GM12878 (cell line): ENCODE results near the gene KLHL25. TPM values are rescaled to one million over a fixed set of nuclear protein-coding genes. Genes with fewer than 3 reads are reported as not detected.

Experiments
- ATAC-seq: fragments of 200-7000 bp; cut with Tn5 transposase; 3 replicates; pipeline ENCODE4 v1.9.1; 2020; ENCODE audit warnings: mild to moderate bottlenecking, moderate library complexity
- BruUV-seq: library from RNA; stranded (reverse); fragments of 400-500 nt; replicated peaks from 2 replicates; lab custom pipeline; 2021; lab: Mats Ljungman, UMichigan
- CTCF ChIA-PET: fragments of 300-600 bp; sonication (Branson Sonifier 250); formaldehyde crosslinking; extraction: SDS; loops from one replicate; lab custom pipeline; 2021; ENCODE audit warnings: inconsistent platforms; lab: Yijun Ruan, JAX
- POLR2A ChIA-PET: fragments of 350-600 bp; formaldehyde crosslinking; extraction: SDS; loops from one replicate; lab custom pipeline; 2021; ENCODE audit warnings: inconsistent platforms; lab: Charles Lee
- RAD21 ChIA-PET: fragments of 300-600 bp; sonication (Branson Sonifier 250); formaldehyde crosslinking; loops from one replicate; lab custom pipeline; 2023; ENCODE audit warnings: antibody characterized with exemption; ENCODE audit not compliant: unreplicated experiment; lab: Charles Lee
- SMC1A ChIA-PET: fragments of 300-600 bp; sonication (Branson Sonifier 250); formaldehyde crosslinking; loops from one replicate; lab custom pipeline; 2023; ENCODE audit not compliant: unreplicated experiment, uncharacterized antibody; lab: Charles Lee
- DNase-seq: peaks from one replicate; pipeline ENCODE4 v3.0.0-alpha.2; 2011; ENCODE audit warnings: low read depth, low spot score
- FAIRE-seq: peaks from 3 replicates; lab custom pipeline; 2011; peaks lifted over from hg19 to GRCh38; lab: Jason Lieb, UNC
- H2AFZ ChIP-seq: 2 replicates; pipeline ENCODE4 v1.6.0; 2011; ENCODE audit warnings: low read depth, low read length, control low read depth; ENCODE audit not compliant: control insufficient read depth
- H3K27ac ChIP-seq: 2 replicates; pipeline ENCODE4 v1.5.1; 2011; ENCODE audit warnings: control low read depth; ENCODE audit not compliant: control insufficient read depth, insufficient read depth
- H3K27me3 ChIP-seq, 2 experiments: replicated peaks in 1 of 2; 2 replicates each; pipeline versions ENCODE4 v1.6.0 to v1.6.1; 2011; ENCODE audit warnings: low read length in 1 of 2; ENCODE audit not compliant: control insufficient read depth in 2 of 2, insufficient read depth in 2 of 2
- H3K36me3 ChIP-seq, 2 experiments: 2 replicates each; pipeline ENCODE4 v1.5.1; 2011; ENCODE audit warnings: low read length in 1 of 2; ENCODE audit not compliant: control insufficient read depth in 2 of 2, insufficient read depth in 2 of 2
- H3K4me1 ChIP-seq: 2 replicates; pipeline ENCODE4 v1.6.1; 2011; ENCODE audit warnings: mild to moderate bottlenecking, low read length, moderate library complexity, mixed read lengths; ENCODE audit not compliant: control insufficient read depth, insufficient read depth
- H3K4me2 ChIP-seq: 2 replicates; pipeline ENCODE4 v1.6.0; 2011; ENCODE audit warnings: control low read depth; ENCODE audit not compliant: control insufficient read depth, insufficient read depth
- H3K4me3 ChIP-seq: fragments of 200-600 bp; sonication (generic); 2 replicates; pipeline ENCODE4 v1.5.1; 2016
- H3K79me2 ChIP-seq: 2 replicates; pipeline ENCODE4 v1.6.0; 2011; ENCODE audit warnings: low read length; ENCODE audit not compliant: control insufficient read depth, insufficient read depth
- H3K9ac ChIP-seq: 2 replicates; pipeline ENCODE4 v1.8.0; 2011; ENCODE audit warnings: low read length, control low read depth, mixed read lengths; ENCODE audit not compliant: control insufficient read depth, insufficient read depth
- H3K9me3 ChIP-seq: replicated peaks from 3 replicates; pipeline ENCODE4 v1.5.1; 2011; ENCODE audit warnings: mild to moderate bottlenecking, low read length; ENCODE audit not compliant: control insufficient read depth, insufficient read depth
- H4K20me1 ChIP-seq: 2 replicates; pipeline ENCODE4 v1.6.0; 2011; ENCODE audit not compliant: control insufficient read depth, insufficient read depth
- EZH2 ChIP-seq: IDR thresholded peaks from 2 replicates; pipeline ENCODE4 v1.6.1; 2012; ENCODE audit warnings: low read depth, mild to moderate bottlenecking, control low read depth, inconsistent platforms, low read length, borderline replicate concordance; ENCODE audit not compliant: control insufficient read depth
- RELA ChIP-seq: fragments of 450-650 bp; IDR thresholded peaks from 2 replicates; pipeline ENCODE4 v1.8.0; 2014; ENCODE audit warnings: borderline replicate concordance; ENCODE audit not compliant: partially characterized antibody
- YBX1 ChIP-seq: fragments of 450-650 bp; IDR thresholded peaks from 2 replicates; pipeline ENCODE4 v1.6.1; 2016; ENCODE audit warnings: antibody characterized with exemption
- WGBS: methylation state at CpG from one replicate; pipeline ENCODE4 v1.1.6; 2016; ENCODE audit warnings: low lambda C conversion rate; ENCODE audit not compliant: insufficient replicate concordance, insufficient coverage; ENCODE audit errors: missing lambda C conversion rate; 5-methylcytosine and 5-hydroxymethylcytosine counted together
- in situ Hi-C: fragments of 300-500 bp; cut with MboI; formaldehyde crosslinking; loops from 9 replicates; pipeline ENCODE4 v1.14.3; 2018; ENCODE audit warnings: mixed read lengths
- intact Hi-C: fragments of 100-400 bp; cut with micrococcal nuclease; formaldehyde crosslinking; loops from one replicate; pipeline ENCODE4 v1.14.2; 2022; ENCODE audit not compliant: unreplicated experiment
- polyA plus RNA-seq, 11 experiments: library from polyadenylated mRNA; depleted of rRNA in 4 of 11; unstranded in 6 of 11; stranded (reverse) in 5 of 11; fragments of >200 nt; fragmentation: Nextera tagmentation in 4 of 11; fragmentation: Illumina TruSeq in 1 of 11; extraction: Ambion mirVana in 4 of 11; extraction: Trizol in 1 of 11; gene quantifications; 1 replicate in 1 of 11; 2 replicates in 10 of 11; pipeline versions ENCODE4 v1.2.1 to v1.2.3, GENCODE V29; 2011 to 2016; ENCODE audit warnings: inconsistent platforms in 2 of 11, missing spikeins in 2 of 11, low read depth in 1 of 11
- total RNA-seq, 4 experiments: library from RNA; depleted of rRNA in 3 of 4; stranded (reverse); fragments of >200 nt in 3 of 4; fragmentation: Illumina TruSeq in 1 of 4; extraction: Trizol in 1 of 4; gene quantifications; 2 replicates each; pipeline versions ENCODE4 v1.2.1 to v1.2.3, GENCODE V29; 2013 to 2021
- TF ChIP-seq, protein P1 (sequence below): fragments of 450-650 bp; IDR thresholded peaks from 2 replicates; pipeline ENCODE4 v1.6.1; 2018; ENCODE audit warnings: mild to moderate bottlenecking, low read depth, moderate library complexity; ENCODE audit not compliant: partially characterized antibody

KLHL25 gene
- total and polyA plus RNA-seq, 10 of the 15 experiments (the other 5 are each of a cell fraction or from before 2014, with no cell fraction given) = 0.04 to 3.0 (median 2.1) TPM; not detected in 1

DNA sequence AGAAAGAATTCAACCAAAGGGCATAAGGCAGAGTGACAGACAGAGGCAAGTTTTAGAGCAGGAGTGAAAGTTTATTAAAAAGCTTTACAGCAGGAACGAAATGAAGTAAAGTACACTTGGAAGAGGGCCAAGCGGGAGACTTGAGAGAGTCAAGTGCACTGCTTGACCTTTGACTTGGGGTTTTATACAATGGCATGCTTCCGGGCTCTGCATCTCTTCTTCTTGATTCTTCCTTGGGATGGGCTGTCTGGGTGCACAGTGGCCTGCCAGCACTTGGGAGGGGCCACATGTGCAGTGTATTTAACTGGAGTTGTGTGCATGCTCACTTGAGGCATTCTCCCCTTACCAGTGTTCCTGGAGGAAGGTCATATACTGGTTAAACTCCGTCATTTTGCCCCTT is 30.4 kb upstream of the KLHL25 start:
- no peaks in the 10 kb centered on the region for H3K9me3 ChIP-seq
- H3K4me1 ChIP-seq = no peaks in the 10 kb centered on the region
- no peak for DNase-seq
- H3K79me2 ChIP-seq = no peaks in the 10 kb centered on the region
- BruUV-seq = no TSS peak
- ChIA-PET POLR2A (no interaction called here), CTCF (interaction anchor here (1.0 kb wide), 1 partner anchor 9 kb away, joined by 3 read pairs; no protein-coding TSS in a partner anchor), RAD21 (no interaction called here), SMC1A (no interaction called here)
- FAIRE-seq = no peak
- 45% methylated on average over 4 of the region's 4 CpGs for WGBS
- H3K27me3 ChIP-seq = no peaks in the 10 kb centered on the region; a peak in 1 of 4 replicates
- in situ Hi-C loops (no loop called here), intact Hi-C loops (no loop called here)
- H3K4me3 ChIP-seq = no peak overlapping the region
- ATAC-seq = no peak
- H3K4me2 ChIP-seq = no peak overlapping the region
- H2AFZ ChIP-seq = no peak overlapping the region
- H4K20me1 ChIP-seq = no peaks in the 10 kb centered on the region
- H3K27ac ChIP-seq = no peak overlapping the region
- H3K36me3 ChIP-seq = no peaks in the 10 kb centered on the region
- H3K9ac ChIP-seq = no peak overlapping the region
- TF ChIP-seq RELA = no peak
- TF ChIP-seq YBX1 = no peak
- TF ChIP-seq, protein P1, sequence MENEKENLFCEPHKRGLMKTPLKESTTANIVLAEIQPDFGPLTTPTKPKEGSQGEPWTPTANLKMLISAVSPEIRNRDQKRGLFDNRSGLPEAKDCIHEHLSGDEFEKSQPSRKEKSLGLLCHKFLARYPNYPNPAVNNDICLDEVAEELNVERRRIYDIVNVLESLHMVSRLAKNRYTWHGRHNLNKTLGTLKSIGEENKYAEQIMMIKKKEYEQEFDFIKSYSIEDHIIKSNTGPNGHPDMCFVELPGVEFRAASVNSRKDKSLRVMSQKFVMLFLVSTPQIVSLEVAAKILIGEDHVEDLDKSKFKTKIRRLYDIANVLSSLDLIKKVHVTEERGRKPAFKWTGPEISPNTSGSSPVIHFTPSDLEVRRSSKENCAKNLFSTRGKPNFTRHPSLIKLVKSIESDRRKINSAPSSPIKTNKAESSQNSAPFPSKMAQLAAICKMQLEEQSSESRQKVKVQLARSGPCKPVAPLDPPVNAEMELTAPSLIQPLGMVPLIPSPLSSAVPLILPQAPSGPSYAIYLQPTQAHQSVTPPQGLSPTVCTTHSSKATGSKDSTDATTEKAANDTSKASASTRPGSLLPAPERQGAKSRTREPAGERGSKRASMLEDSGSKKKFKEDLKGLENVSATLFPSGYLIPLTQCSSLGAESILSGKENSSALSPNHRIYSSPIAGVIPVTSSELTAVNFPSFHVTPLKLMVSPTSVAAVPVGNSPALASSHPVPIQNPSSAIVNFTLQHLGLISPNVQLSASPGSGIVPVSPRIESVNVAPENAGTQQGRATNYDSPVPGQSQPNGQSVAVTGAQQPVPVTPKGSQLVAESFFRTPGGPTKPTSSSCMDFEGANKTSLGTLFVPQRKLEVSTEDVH = no peak

DNA sequence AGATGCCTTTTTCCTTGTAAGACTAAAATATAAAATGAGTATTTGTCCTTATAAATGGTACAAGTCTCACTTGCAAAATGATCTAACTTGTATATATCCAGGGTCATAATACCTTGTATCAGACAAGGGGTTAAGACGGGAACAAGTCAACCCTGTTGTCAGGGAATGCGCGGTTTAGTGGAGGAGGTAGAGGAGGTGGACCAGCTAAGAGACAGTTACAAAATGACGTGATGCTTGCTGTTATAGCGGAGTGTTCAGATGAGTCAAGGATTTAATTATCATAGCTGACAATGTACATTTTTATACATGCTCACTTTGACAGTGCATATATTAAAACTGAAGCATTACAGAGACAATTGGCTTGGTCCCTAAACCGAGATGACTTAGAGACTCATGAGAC is 26.8 kb upstream of the KLHL25 start:
- in situ Hi-C loops = no loop called here
- no peak overlapping the region for H3K27ac ChIP-seq
- WGBS = 52% methylated on average over 6 of the region's 6 CpGs
- intact Hi-C loops = no loop called here
- FAIRE-seq = no peak
- no peaks in the 10 kb centered on the region; a peak in 1 of 4 replicates for H3K27me3 ChIP-seq
- H3K4me1 ChIP-seq = no peaks in the 10 kb centered on the region
- ChIA-PET POLR2A (no interaction called here), SMC1A (no interaction called here), CTCF (interaction anchor here (0.9 kb wide), 1 partner anchor 33 kb away, joined by 3 read pairs; no protein-coding TSS in a partner anchor), RAD21 (no interaction called here)
- H3K9ac ChIP-seq = no peak overlapping the region
- no peak for ATAC-seq
- BruUV-seq = no TSS peak
- H2AFZ ChIP-seq = no peak overlapping the region
- H4K20me1 ChIP-seq = no peaks in the 10 kb centered on the region
- no peaks in the 10 kb centered on the region for H3K9me3 ChIP-seq
- no peak for TF ChIP-seq EZH2
- H3K4me3 ChIP-seq = no peak overlapping the region
- no peaks in the 10 kb centered on the region for H3K36me3 ChIP-seq
- no peak overlapping the region for H3K4me2 ChIP-seq
- no peak for DNase-seq
- no peaks in the 10 kb centered on the region for H3K79me2 ChIP-seq
